HepG2 (cell line): Measurements from ENCODE around the gene PDIA5. TPM values are rescaled to one million over a fixed set of nuclear protein-coding genes. Genes with fewer than 3 reads are reported as not detected.
"Not testable (repeated sequence)": the region's sequence is repeated elsewhere in the genome, so short reads cannot be mapped to it uniquely, and the experiment has no call there.

Experiments
- ATAC-seq: fragments of 200-7000 bp; cut with Tn5 transposase; 3 replicates; pipeline ENCODE4 v1.9.1; 2020; ENCODE audit warnings: mild to moderate bottlenecking, moderate library complexity
- BruUV-seq: library from RNA; stranded (reverse); fragments of 400-500 nt; replicated peaks from 2 replicates; lab custom pipeline; 2021; lab: Mats Ljungman, UMichigan
- CTCF ChIA-PET: fragments of 300-600 bp; formaldehyde crosslinking; extraction: SDS; loops from one replicate; lab custom pipeline; 2021; ENCODE audit warnings: low total read pairs, inconsistent platforms, low intra/inter-chr PET ratio; lab: Yijun Ruan, JAX
- POLR2A ChIA-PET: fragments of 350-600 bp; sonication (Branson Sonifier 250); formaldehyde crosslinking; loops from one replicate; lab custom pipeline; 2020; ENCODE audit warnings: antibody characterized with exemption, inconsistent platforms; lab: Yijun Ruan, JAX
- DNase-seq: peaks from one replicate; pipeline ENCODE4 v3.0.0-alpha.2; 2015; ENCODE audit warnings: low spot score
- FAIRE-seq: peaks from 3 replicates; lab custom pipeline; 2011; peaks lifted over from hg19 to GRCh38; lab: Jason Lieb, UNC
- H2AFZ ChIP-seq: one replicate; pipeline ENCODE4 v1.6.1; 2011; ENCODE audit warnings: low read length, inconsistent platforms
- H3K27ac ChIP-seq: fragments of 300-600 bp; 3 replicates; pipeline ENCODE4 v1.8.0; 2011; ENCODE audit warnings: mixed run types, mild to moderate bottlenecking, mixed read lengths, low read length, inconsistent platforms; ENCODE audit not compliant: insufficient read depth; ENCODE audit errors: extremely low read length
- H3K27me3 ChIP-seq, 2 experiments: fragments of 200-600 bp in 1 of 2; 2 replicates in 1 of 2; 3 replicates in 1 of 2; pipeline versions ENCODE4 v1.6.0 to v1.8.0; 2011; ENCODE audit warnings: low read length in 2 of 2, mild to moderate bottlenecking in 2 of 2, moderate library complexity in 2 of 2, inconsistent platforms in 1 of 2; ENCODE audit not compliant: insufficient read depth in 2 of 2, control insufficient read depth in 1 of 2
- H3K36me3 ChIP-seq, 2 experiments: fragments of 200-600 bp in 1 of 2; replicated peaks in 1 of 2; 2 replicates in 1 of 2; 3 replicates in 1 of 2; pipeline versions ENCODE4 v1.5.1 to v1.8.0; 2011; ENCODE audit warnings: low read length in 2 of 2, inconsistent platforms in 1 of 2; ENCODE audit not compliant: insufficient read depth in 2 of 2, control insufficient read depth in 1 of 2
- H3K4me1 ChIP-seq: 2 replicates; pipeline ENCODE4 v1.5.1; 2012; ENCODE audit warnings: low read length, inconsistent platforms; ENCODE audit not compliant: insufficient read depth
- H3K4me2 ChIP-seq: 2 replicates; pipeline ENCODE4 v1.6.0; 2011; ENCODE audit warnings: low read depth, low read length, inconsistent platforms
- H3K4me3 ChIP-seq, 3 experiments: fragments of 200-600 bp in 1 of 3; sonication (generic), shearing (Covaris generic) in 1 of 3; replicated peaks in 1 of 3; 2 replicates each; pipeline ENCODE4 v1.5.1; 2011 to 2016; ENCODE audit warnings: low read length in 3 of 3, inconsistent platforms in 2 of 3, low read depth in 2 of 3, mild to moderate bottlenecking in 2 of 3, control low read depth in 1 of 3, mixed read lengths in 1 of 3; ENCODE audit not compliant: insufficient read depth in 1 of 3
- H3K79me2 ChIP-seq: one replicate; pipeline ENCODE4 v1.6.1; 2011; ENCODE audit warnings: low read length, inconsistent platforms; ENCODE audit not compliant: insufficient read depth
- H3K9ac ChIP-seq: 2 replicates; pipeline ENCODE4 v1.6.0; 2011; ENCODE audit warnings: mild to moderate bottlenecking, low read depth, low read length, inconsistent platforms; ENCODE audit not compliant: insufficient read depth
- H3K9me3 ChIP-seq: 2 replicates; pipeline ENCODE4 v1.5.1; 2012; ENCODE audit warnings: mild to moderate bottlenecking, low read length
- H4K20me1 ChIP-seq: 2 replicates; pipeline ENCODE4 v1.6.0; 2011; ENCODE audit warnings: inconsistent platforms, mild to moderate bottlenecking, low read length, moderate library complexity; ENCODE audit not compliant: insufficient read depth
- ZFYVE20 ChIP-seq: sonication (generic); formaldehyde crosslinking; IDR thresholded peaks from 2 replicates; pipeline ENCODE4 v1.8.0; 2023; ENCODE audit warnings: low read depth, mild to moderate bottlenecking, moderate library complexity, missing genetic modification reagents, borderline replicate concordance
- ZGPAT ChIP-seq: IDR thresholded peaks from 2 replicates; pipeline ENCODE4 v1.6.1; 2016; ENCODE audit warnings: mild to moderate bottlenecking
- ZNF597 ChIP-seq: sonication (generic); formaldehyde crosslinking; IDR thresholded peaks from 2 replicates; pipeline ENCODE4 v1.5.0; 2020; ENCODE audit warnings: missing genetic modification reagents
- WGBS: methylation state at CpG from one replicate; pipeline ENCODE4 v1.1.6; 2017; ENCODE audit warnings: low lambda C conversion rate; 5-methylcytosine and 5-hydroxymethylcytosine counted together
- in situ Hi-C: cut with HindIII; loops from 2 replicates; pipeline ENCODE4 v1.10.0; 2017; ENCODE audit warnings: low pct_unique_long_range_greater_than_20kb; ENCODE audit not compliant: extremely low pct_ligation_motif_present
- intact Hi-C: fragments of 100-400 bp; cut with micrococcal nuclease; formaldehyde crosslinking; loops from one replicate; pipeline ENCODE4 v1.10.0; 2022; ENCODE audit not compliant: unreplicated experiment
- polyA plus RNA-seq, 8 experiments: library from polyadenylated mRNA; depleted of rRNA in 3 of 8; stranded (reverse) in 7 of 8; unstranded in 1 of 8; fragments of >200 nt; fragmentation: Illumina TruSeq in 4 of 8; extraction: Trizol in 4 of 8; gene quantifications; 2 replicates each; pipeline versions ENCODE4 v1.2.1 to v1.2.3, GENCODE V29; 2011 to 2016; ENCODE audit warnings: low read depth in 4 of 8, missing spikeins in 1 of 8, mixed read lengths in 1 of 8; ENCODE audit not compliant: insufficient read depth in 1 of 8
- total RNA-seq, 5 experiments: library from RNA; depleted of rRNA; stranded (reverse); fragments of >200 nt; fragmentation: Illumina TruSeq; extraction: Trizol; gene quantifications; 2 replicates each; pipeline ENCODE4 v1.2.3, GENCODE V29; 2016; ENCODE audit warnings: low read depth in 1 of 5

Gene PDIA5
- total and polyA plus RNA-seq, 2 of the 13 experiments (the other 11 are each of a cell fraction or from before 2014, with no cell fraction given): 51.3 to 74.3 TPM

GRCh38 chr3:123151251-123151705 lies 84.5 kb downstream of the PDIA5 start (continued):
- TF ChIP-seq ZGPAT (CRISPR knock-in tag) (no peak), ZFYVE20 (CRISPR knock-in tag) (no peak), ZNF597 (no peak)
- TF ChIP-seq, all 625 proteins: peak for 0

GRCh38 chr3:123151853-123152420 lies 85.1 kb downstream of the PDIA5 start:
- H3K27me3 ChIP-seq, H3K27ac ChIP-seq, H3K79me2 ChIP-seq, ATAC-seq, H3K4me1 ChIP-seq, CTCF ChIA-PET, BruUV-seq, POLR2A ChIA-PET, in situ Hi-C loops, intact Hi-C loops, H3K9me3 ChIP-seq, H4K20me1 ChIP-seq, H2AFZ ChIP-seq, DNase-seq, H3K9ac ChIP-seq, H3K4me2 ChIP-seq, H3K4me3 ChIP-seq, FAIRE-seq: not testable (repeated sequence)
- H3K36me3 ChIP-seq: peaks cover 38 to 85% of the 10 kb centered on the region in 2 experiments
- 92% methylated on average over 3 of the region's 3 CpGs for WGBS
